HG02938 (cell line): ENCODE measurements around the gene FCGR3A.
"Not testable (repeated sequence)": the region's sequence is repeated elsewhere in the genome, so short reads cannot be mapped to it uniquely, and the experiment has no call there.

ENCODE experiments used
- ATAC-seq: cut with Tn5 transposase; IDR thresholded peaks from one replicate; pipeline ENCODE4 v1.9.1; 2021; ENCODE audit warnings: mild to moderate bottlenecking, moderate library complexity; ENCODE audit not compliant: unreplicated experiment

The FCGR3A gene

GRCh38 chr1:161549652-161550051 is at the start of gene FCGR3A:
Gene FCGR3A (minus strand): TSS chr1:161549818. CDS start chr1:161549736, 82 bp downstream.
- ATAC-seq = no peak

DNA sequence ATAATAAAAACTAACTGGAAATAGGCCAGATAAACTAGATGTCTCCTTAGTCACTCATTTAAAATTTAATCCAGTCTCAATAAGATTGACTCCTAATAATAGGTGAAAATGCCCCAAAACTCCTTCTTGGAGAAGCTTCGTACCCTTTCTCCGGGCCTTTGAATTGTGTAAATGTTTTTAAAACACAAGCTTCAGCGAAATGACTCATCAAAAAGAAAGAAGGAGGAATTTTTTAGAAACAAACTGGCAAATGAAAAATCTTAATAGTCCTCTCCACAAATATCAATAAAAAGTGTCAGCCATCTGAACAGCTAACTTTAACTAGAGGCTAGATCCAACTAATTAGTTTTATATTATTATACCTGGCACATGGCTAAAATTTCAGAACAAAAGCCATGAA is 47.5 kb upstream of the FCGR3A start:
- ATAC-seq = not testable (repeated sequence)

DNA sequence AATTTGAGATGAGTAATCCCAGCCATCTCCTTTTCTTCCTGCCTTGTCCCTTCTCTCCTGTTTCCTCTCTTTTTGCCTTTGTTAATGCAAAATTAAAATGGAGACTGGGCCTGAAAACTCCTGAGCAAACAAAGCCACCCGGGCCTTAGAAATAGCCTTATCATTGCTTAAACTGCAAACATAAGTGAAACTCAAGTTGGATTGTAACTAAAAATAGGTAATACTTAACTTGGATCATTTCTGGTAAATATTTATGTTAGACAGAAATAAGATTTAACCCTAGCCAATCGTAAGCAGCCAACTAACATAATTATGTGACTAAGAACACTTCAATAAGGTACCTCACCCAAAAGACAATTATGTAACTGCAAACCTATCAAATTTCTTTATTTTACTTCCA is 46.0 kb upstream of the FCGR3A start:
- not testable (repeated sequence) for ATAC-seq

GRCh38 chr1:161595173-161595572 is 45.6 kb upstream of the FCGR3A start:
- not testable (repeated sequence) for ATAC-seq

- ATAC-seq = not testable (repeated sequence)
Observed at GRCh38 chr1:161594269-161594984, 44.8 kb upstream of the FCGR3A start.

DNA sequence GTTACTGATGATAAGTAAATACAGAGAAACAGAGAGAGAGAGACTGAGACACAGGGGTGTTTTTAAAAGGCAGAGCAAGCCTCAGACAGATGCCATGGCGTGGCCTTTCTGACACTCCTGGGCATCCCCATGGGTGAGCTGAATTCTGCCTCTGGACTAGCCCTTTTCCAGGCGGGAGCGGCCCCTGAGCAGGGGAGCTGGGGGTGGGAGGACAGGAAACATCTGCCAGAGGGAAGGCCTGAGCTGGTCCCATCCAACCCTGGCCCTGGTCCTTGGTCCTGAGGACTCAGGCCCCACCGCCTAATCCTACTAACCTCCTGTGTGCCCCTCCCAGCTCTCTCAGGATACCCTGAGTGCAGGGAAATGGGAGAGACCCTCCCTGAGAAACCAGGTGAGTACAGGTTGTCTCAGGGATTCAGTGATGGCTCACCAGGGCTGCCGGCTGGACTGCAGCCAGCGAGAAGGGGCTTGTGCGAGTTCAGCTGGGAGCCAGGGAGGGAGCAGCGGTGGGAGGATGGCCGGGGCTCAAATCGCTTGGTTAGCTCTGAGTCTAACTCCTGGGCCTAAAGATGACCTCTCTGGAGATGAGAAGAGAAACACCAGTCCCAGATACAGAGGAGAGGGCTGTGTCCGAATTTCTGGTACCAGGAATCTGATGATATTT is 43.6 kb upstream of the FCGR3A start:
- ATAC-seq = not testable (repeated sequence)

GRCh38 chr1:161592586-161592985 is 43.0 kb upstream of the FCGR3A start:
- ATAC-seq = not testable (repeated sequence)

- ATAC-seq = not testable (repeated sequence)
Observed at GRCh38 chr1:161589920-161590319, 40.3 kb upstream of the FCGR3A start.

GRCh38 chr1:161589365-161589764 is 39.7 kb upstream of the FCGR3A start:
- ATAC-seq = not testable (repeated sequence)

- not testable (repeated sequence) for ATAC-seq
Observed at GRCh38 chr1:161588596-161588995, 39.0 kb upstream of the FCGR3A start.

DNA sequence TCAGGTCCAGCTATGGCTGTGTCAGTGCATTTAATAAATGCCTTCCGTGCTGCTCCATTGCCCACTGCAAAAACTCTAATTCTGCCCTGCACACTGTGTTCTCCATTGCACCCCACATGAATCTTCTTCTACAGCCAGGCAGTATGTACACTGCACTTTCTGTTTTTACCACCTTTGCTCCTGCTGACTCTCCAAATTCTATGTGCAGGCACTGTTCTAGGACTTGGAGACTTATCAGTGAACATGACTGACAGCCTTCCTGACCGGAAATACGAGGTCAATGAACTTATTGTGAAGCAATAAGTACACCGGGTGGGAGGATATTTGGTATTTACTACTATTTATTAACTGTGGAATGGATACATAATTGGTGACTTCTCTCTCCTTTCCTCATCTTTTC is 33.3 kb upstream of the FCGR3A start:
- not testable (repeated sequence) for ATAC-seq

DNA sequence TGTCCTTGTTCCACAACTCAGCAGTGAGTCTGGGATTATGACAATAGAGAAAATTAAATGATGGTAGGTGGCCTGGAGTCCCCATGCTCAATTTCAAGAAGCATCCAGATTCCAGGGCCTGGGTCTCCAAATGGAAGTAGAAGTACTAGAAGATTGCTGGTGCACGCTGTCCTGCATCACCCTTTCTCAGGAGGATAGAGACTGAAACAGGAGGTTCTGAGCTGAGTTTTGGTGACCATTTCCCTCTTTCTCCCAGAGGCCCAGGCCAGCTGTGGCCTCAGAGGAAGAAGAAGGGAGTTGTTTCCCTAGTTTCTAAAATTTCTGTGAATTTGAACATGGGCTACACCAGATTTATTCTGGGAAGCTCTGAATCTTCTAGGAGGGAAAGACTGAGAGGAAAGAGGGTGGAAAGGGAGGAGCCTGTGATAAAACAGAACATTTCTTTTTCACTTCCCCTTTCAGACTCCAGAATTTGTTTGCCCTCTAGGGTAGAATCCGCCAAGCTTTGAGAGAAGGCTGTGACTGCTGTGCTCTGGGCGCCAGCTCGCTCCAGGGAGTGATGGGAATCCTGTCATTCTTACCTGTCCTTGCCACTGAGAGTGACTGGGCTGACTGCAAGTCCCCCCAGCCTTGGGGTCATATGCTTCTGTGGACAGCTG is 31.4 kb upstream of the FCGR3A start:
- peak; percentile 58 for ATAC-seq

DNA sequence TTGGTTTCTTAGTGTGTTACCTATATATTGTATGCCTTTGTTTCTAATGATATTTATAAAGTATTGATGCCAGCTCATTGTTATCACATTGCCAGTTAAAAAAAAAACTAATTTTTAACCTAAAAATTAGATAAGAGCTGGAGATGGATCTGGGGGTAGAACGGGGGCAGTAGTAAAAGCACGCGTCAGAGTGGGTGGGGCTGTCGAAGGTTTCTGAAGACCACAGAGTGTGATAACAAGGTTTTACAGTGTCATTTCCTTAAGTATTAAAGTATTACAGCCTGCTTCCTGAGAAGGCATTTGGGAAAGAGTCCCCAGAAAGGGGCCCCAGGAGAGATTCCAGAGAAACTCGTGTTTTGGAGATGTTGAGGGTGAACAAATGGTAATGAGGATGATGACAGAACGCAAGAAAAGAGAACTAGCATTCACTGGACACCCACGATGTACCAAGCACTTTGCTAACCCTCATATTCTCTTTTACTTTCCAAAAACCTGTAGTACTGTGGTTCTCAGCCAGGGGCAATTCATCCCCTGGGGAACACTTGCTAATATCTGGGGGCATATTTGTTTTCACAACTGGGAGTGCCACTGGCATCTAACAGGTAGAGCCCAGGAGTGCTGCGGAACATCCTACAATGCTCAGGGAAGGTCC is 30.4 kb upstream of the FCGR3A start:
- ATAC-seq = not testable (repeated sequence)

- ATAC-seq = not testable (repeated sequence)
Observed at GRCh38 chr1:161576676-161577075, 27.1 kb upstream of the FCGR3A start.

DNA sequence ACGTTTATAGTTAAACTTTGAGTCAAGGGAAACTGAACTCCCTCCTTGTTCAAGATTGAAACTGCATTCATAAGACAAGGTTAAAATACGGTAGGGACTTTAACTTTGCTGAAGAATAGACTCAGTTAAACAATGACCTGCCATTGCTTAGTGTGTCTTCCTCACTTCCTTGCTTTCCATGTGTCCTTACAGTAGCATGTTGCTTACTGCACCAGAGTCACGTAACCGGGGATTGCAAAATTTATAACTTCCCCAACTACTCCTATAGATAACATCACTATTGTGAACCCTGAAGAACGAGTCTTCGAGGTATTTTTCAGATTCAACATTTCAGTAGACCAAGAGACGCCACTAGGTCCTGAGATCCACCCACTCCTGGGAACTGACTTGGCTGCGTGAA is 22.1 kb upstream of the FCGR3A start:
- not testable (repeated sequence) for ATAC-seq

- not testable (repeated sequence) for ATAC-seq
Observed at GRCh38 chr1:161566602-161566960, 17.0 kb upstream of the FCGR3A start.

DNA sequence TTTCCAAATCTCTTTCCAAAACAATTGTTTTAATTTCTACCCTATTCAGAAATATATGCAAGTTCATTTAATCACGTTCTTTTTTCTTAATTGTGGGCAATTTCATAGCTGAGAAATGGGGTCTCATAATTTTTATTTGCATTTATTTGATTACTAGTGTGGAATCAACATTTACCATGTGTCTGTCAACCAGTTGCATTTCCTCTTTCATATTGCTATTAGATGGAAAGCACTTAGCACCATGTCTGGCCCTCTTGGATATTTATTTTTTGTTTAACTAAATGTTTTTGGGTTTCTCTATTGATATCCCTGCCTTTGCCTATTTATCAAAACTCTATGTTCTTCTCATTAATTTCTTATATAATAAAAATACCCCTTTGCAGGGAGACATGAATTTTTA is 13.9 kb upstream of the FCGR3A start:
- ATAC-seq = not testable (repeated sequence)

GRCh38 chr1:161562441-161562840 is 12.8 kb upstream of the FCGR3A start:
- ATAC-seq = not testable (repeated sequence)

DNA sequence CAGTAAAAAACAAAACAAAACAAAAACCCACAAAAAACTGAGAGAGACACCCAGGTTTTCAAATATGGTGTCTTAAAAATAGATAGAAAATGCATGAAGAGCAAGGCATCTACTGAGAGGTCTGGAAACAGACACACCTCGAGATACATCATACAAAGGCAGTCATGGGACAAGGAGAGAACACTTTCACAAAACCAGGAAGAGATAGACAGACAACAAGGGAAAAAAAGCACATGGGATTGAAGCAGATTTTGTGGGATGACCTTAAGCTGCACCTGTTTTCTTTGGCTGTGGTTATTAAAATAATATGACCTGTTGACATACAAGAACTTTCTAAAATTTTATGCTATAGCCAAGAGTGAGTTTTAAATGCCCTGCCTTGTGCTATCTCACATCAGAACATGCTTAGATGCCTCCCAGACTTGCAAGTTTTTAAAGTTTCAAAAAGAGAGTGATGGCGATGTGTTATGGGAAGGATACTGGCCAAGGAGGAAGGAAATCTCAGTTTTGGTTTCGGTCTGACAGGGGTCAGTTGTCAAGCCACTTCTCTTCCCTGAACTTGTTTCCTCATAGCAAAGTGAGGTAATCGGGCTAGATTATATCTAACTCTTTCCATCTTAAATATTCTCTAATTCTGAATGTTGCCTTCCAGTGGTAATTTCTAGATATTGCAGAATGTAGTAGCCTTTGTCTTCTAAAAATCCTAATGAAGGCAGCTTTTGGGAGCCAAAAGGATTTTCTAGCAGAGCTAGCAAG is 11.5 kb upstream of the FCGR3A start:
- ATAC-seq = not testable (repeated sequence)
